HG03575 (cell line): ENCODE results near the gene GNPNAT1.
"Not testable (repeated sequence)": the region's sequence is repeated elsewhere in the genome, so short reads cannot be mapped to it uniquely, and the experiment has no call there.

Experiments used
- ATAC-seq: cut with Tn5 transposase; IDR thresholded peaks from one replicate; pipeline ENCODE4 v1.9.1; 2021; ENCODE audit not compliant: unreplicated experiment, insufficient number of reproducible peaks, low FRiP score; ENCODE audit errors: extremely low read depth

The GNPNAT1 gene

GRCh38 chr14:52735921-52736489, 55.4 kb downstream of the GNPNAT1 start:
- ATAC-seq = no peak

GRCh38 chr14:52733824-52734223, 57.6 kb downstream of the GNPNAT1 start:
- no peak for ATAC-seq

GRCh38 chr14:52730709-52731111, 60.7 kb downstream of the GNPNAT1 start:
- ATAC-seq = no peak

- peak; percentile 80 for ATAC-seq
Observed at GRCh38 chr14:52729925-52730708, 61.3 kb downstream of the GNPNAT1 start, which contains the start of gene STYX. TSS of gene STYX (plus strand) at chr14:52730166. CDS start at chr14:52730475, 309 bp downstream.

GRCh38 chr14:52729585-52729924, 61.9 kb downstream of the GNPNAT1 start:
- no peak for ATAC-seq

- not testable (repeated sequence) for ATAC-seq
Observed at GRCh38 chr14:52729035-52729434, 62.4 kb downstream of the GNPNAT1 start.

GRCh38 chr14:52727509-52727908, 63.9 kb downstream of the GNPNAT1 start:
- ATAC-seq = not testable (repeated sequence)
